A549 (cell line): ENCODE results near the gene AFAP1. TPM values are rescaled to one million over a fixed set of nuclear protein-coding genes. Genes with fewer than 3 reads are reported as not detected.
A peak's percentile ranks its signal among the peaks of the same experiment; 100 is the strongest.

Source experiments
- ATAC-seq, 2 experiments: fragments of 200-7000 bp in 1 of 2; fragments of >200 bp in 1 of 2; cut with Nextera tagmentation in 1 of 2; cut with Tn5 transposase in 1 of 2; 3 replicates each; pipeline versions ENCODE4 v1.8.0 to v1.9.1; 2018 to 2020; ENCODE audit warnings: mild to moderate bottlenecking in 1 of 2, moderate library complexity in 1 of 2
- CTCF ChIA-PET: fragments of 300-600 bp; sonication (Branson Sonifier 250); formaldehyde crosslinking; extraction: SDS; loops from one replicate; lab custom pipeline; 2021; ENCODE audit warnings: antibody characterized with exemption, inconsistent platforms; lab: Yijun Ruan, JAX
- POLR2A ChIA-PET: fragments of 350-600 bp; formaldehyde crosslinking; extraction: SDS; loops from one replicate; lab custom pipeline; 2021; ENCODE audit warnings: antibody characterized with exemption, inconsistent platforms; lab: Yijun Ruan, JAX
- DNase-seq, 2 experiments: peaks; one replicate each; pipeline versions ENCODE4 v3.0.0 to v3.0.0-alpha.2; 2011 to 2016; ENCODE audit warnings: low read depth in 1 of 2, low spot score in 1 of 2
- FAIRE-seq: peaks from 2 replicates; lab custom pipeline; 2011; peaks lifted over from hg19 to GRCh38; lab: Jason Lieb, UNC
- H3K27ac ChIP-seq, 2 experiments: fragments of >200 bp; sonication (Bioruptor Twin); formaldehyde crosslinking; 3 replicates each; pipeline ENCODE4 v1.5.1; 2016 to 2017
- H3K4me1 ChIP-seq: fragments of >200 bp; sonication (Bioruptor Twin); formaldehyde crosslinking; 3 replicates; pipeline ENCODE4 v1.6.1; 2016
- H3K4me2 ChIP-seq: fragments of >200 bp; sonication (Bioruptor Twin); formaldehyde crosslinking; 3 replicates; pipeline ENCODE4 v1.6.1; 2016
- H3K4me3 ChIP-seq: fragments of >200 bp; sonication (Bioruptor Twin); formaldehyde crosslinking; 3 replicates; pipeline ENCODE4 v1.5.1; 2016
- H3K9me3 ChIP-seq: fragments of >200 bp; sonication (Bioruptor Twin); formaldehyde crosslinking; 3 replicates; pipeline ENCODE4 v1.6.1; 2016
- CBX8 ChIP-seq: fragments of 200-600 bp; sonication (generic); IDR thresholded peaks from 2 replicates; pipeline ENCODE4 v1.6.1; 2016
- CHD2 ChIP-seq: fragments of 150-350 bp; IDR thresholded peaks from 2 replicates; pipeline ENCODE4 v1.6.1; 2014; ENCODE audit warnings: low read length; ENCODE audit not compliant: partially characterized antibody
- CTCF ChIP-seq: fragments of >200 bp; sonication (Bioruptor Twin); formaldehyde crosslinking; IDR thresholded peaks from 3 replicates; pipeline ENCODE4 v1.5.1; 2016
- ELK1 ChIP-seq: fragments of 150-350 bp; IDR thresholded peaks from 2 replicates; pipeline ENCODE4 v1.6.1; 2014; ENCODE audit warnings: low read depth, mild to moderate bottlenecking, low read length
- ESRRA ChIP-seq: fragments of 150-350 bp; IDR thresholded peaks from 2 replicates; pipeline ENCODE4 v1.6.1; 2014; ENCODE audit warnings: mild to moderate bottlenecking, low read length, borderline replicate concordance
- FOSB ChIP-seq: fragments of 250-450 bp; sonication (Bioruptor Pico); IDR thresholded peaks from 2 replicates; pipeline ENCODE4 v1.5.0; 2020; ENCODE audit warnings: mild to moderate bottlenecking, moderate library complexity
- FOXS1 ChIP-seq: fragments of 250-450 bp; sonication (Bioruptor Pico); IDR thresholded peaks from 2 replicates; pipeline ENCODE4 v1.5.0; 2020; ENCODE audit warnings: mild to moderate bottlenecking, moderate library complexity
- HMGXB4 ChIP-seq: fragments of 250-450 bp; sonication (Bioruptor Pico); IDR thresholded peaks from 2 replicates; pipeline ENCODE4 v1.5.0; 2021; ENCODE audit warnings: mild to moderate bottlenecking, moderate library complexity, borderline replicate concordance
- MAX ChIP-seq: IDR thresholded peaks from 2 replicates; pipeline ENCODE4 v1.6.1; 2012
- MAZ ChIP-seq: fragments of 150-350 bp; IDR thresholded peaks from 2 replicates; pipeline ENCODE4 v1.6.1; 2014; ENCODE audit warnings: antibody characterized with exemption, low read depth, low read length, borderline replicate concordance
- PBX3 ChIP-seq: IDR thresholded peaks from 2 replicates; pipeline ENCODE4 v1.6.1; 2012
- POLR2AphosphoS2 ChIP-seq: conservative IDR thresholded peaks from 2 replicates; pipeline ENCODE4 v1.6.1; 2012; ENCODE audit warnings: low read length, improper control_type of control experiment, inconsistent platforms
- RAD21 ChIP-seq, 2 experiments: fragments of >200 bp in 1 of 2; sonication (Bioruptor Twin) in 1 of 2; formaldehyde crosslinking in 1 of 2; IDR thresholded peaks in 1 of 2; conservative IDR thresholded peaks in 1 of 2; 2 replicates in 1 of 2; 3 replicates in 1 of 2; pipeline ENCODE4 v1.6.1; 2012 to 2018; ENCODE audit warnings: inconsistent platforms in 1 of 2
- RARB ChIP-seq: fragments of 250-450 bp; sonication (Bioruptor Pico); IDR thresholded peaks from 2 replicates; pipeline ENCODE4 v1.8.0; 2021; ENCODE audit warnings: mild to moderate bottlenecking, moderate library complexity
- RFX5 ChIP-seq: fragments of 450-650 bp; IDR thresholded peaks from 2 replicates; pipeline ENCODE4 v1.7.1; 2014; ENCODE audit warnings: antibody characterized with exemption, mild to moderate bottlenecking, moderate library complexity
- RNF2 ChIP-seq: fragments of 200-600 bp; sonication (generic); IDR thresholded peaks from 2 replicates; pipeline ENCODE4 v1.6.1; 2016; ENCODE audit warnings: low read depth, mild to moderate bottlenecking, antibody characterized with exemption, moderate library complexity, borderline replicate concordance
- SMC3 ChIP-seq: fragments of >200 bp; sonication (Bioruptor Twin); formaldehyde crosslinking; IDR thresholded peaks from 3 replicates; pipeline ENCODE4 v1.6.1; 2018; ENCODE audit warnings: inconsistent platforms
- TFCP2L1 ChIP-seq: fragments of 250-450 bp; sonication (Bioruptor Pico); IDR thresholded peaks from 2 replicates; pipeline ENCODE4 v1.5.0; 2021; ENCODE audit warnings: mild to moderate bottlenecking
- TP53 ChIP-seq: fragments of 250-450 bp; sonication (Bioruptor Pico); IDR thresholded peaks from 2 replicates; pipeline ENCODE4 v1.5.0; 2021; ENCODE audit warnings: mild to moderate bottlenecking, moderate library complexity
- ZNF302 ChIP-seq: fragments of 250-450 bp; sonication (Bioruptor Pico); IDR thresholded peaks from 2 replicates; pipeline ENCODE4 v1.9.0; 2021; ENCODE audit warnings: inconsistent platforms, mild to moderate bottlenecking, moderate library complexity
- WGBS: methylation state at CpG from one replicate; pipeline ENCODE4 v1.1.6; 2017; ENCODE audit errors: missing lambda C conversion rate; 5-methylcytosine and 5-hydroxymethylcytosine counted together
- polyA plus RNA-seq, 4 experiments: library from polyadenylated mRNA; depleted of rRNA in 3 of 4; stranded (reverse); fragments of >200 nt; fragmentation: RNase III in 1 of 4; extraction: RNeasy Plus Mini Kit Qiagen cat#74134 plus additional on column Dnase treatment in 1 of 4; gene quantifications; 2 replicates in 3 of 4; 3 replicates in 1 of 4; pipeline ENCODE4 v1.2.3, GENCODE V29; 2011 to 2017
- TF ChIP-seq, protein P1 (sequence below): fragments of >200 bp; sonication (Bioruptor Twin); formaldehyde crosslinking; IDR thresholded peaks from 2 replicates; pipeline ENCODE4 v1.6.1; 2016

The AFAP1 gene
- polyA plus RNA-seq, 2 of the 4 experiments (the other 2 are of a cell fraction), result 25.4 to 29.6 TPM

- ChIA-PET CTCF (interaction anchor here (1.1 to 3.9 kb wide), 5 partner anchors 29 to 114 kb away, joined by 3 to 20 read pairs (median 3); no protein-coding TSS in a partner anchor), POLR2A (no interaction called here)
- TF ChIP-seq PBX3, result no peak
- TF ChIP-seq MAZ, result no peak
- TF ChIP-seq RARB, result no peak
- 0 out of 3 replicates have a peak overlapping the region, but pooled peaks have one; percentile 5 for H3K4me3 ChIP-seq
- peak overlapping the region; percentile 86 for H3K4me2 ChIP-seq
- 43% methylated on average over 6 of the region's 6 CpGs for WGBS
- no peak for FAIRE-seq
- peaks cover 92% of the 10 kb centered on the region for H3K4me1 ChIP-seq
- no peak for ATAC-seq
- no peak for DNase-seq
- H3K27ac ChIP-seq, result peak overlapping the region; percentile 88 to 96
- H3K9me3 ChIP-seq, result no peaks in the 10 kb centered on the region
These were observed 60.5 kb downstream of the AFAP1 start for GRCh38 chr4:7879127-7879526.

GRCh38 chr4:7878323-7878722 is 61.3 kb downstream of the AFAP1 start:
- TF ChIP-seq POLR2AphosphoS2 (no peak), FOXS1 (CRISPR knock-in tag) (no peak), RNF2 (no peak)
- H3K9me3 ChIP-seq, result no peaks in the 10 kb centered on the region
- H3K4me2 ChIP-seq, result peak overlapping the region; percentile 86
- H3K4me1 ChIP-seq, result peaks cover 95% of the 10 kb centered on the region
- 74% methylated on average over 6 of the region's 6 CpGs for WGBS
- POLR2A ChIA-PET, result no interaction called here
- ATAC-seq (no peak), DNase-seq (no peak), FAIRE-seq (no peak)
- CTCF ChIA-PET, result interaction anchor here (1.0 to 3.9 kb wide), 8 partner anchors 8 to 115 kb away, joined by 3 to 20 read pairs (median 4); no protein-coding TSS in a partner anchor
- H3K27ac ChIP-seq, result peak overlapping the region; percentile 88 to 96
- no peak overlapping the region for H3K4me3 ChIP-seq

DNA sequence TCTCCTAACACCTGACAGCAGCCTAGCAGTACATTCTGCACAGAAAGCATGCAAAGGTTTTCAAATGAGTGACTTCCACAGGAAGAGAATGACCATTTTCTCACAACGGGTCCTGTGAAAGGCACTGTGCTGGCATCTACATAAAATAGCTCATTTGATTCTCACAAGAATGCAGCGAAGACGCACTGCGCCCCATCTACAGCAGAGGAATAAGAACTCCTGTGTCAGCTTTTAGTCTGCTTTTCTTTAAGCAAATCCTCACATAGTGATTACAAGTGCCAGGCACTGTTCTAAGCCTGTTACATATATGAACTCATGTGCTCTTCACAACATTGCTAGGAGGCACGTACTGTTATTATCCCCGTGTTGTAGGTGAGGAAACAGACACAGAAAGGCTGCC is 62.5 kb downstream of the AFAP1 start:
- ChIA-PET CTCF (interaction anchor here (0.7 to 3.9 kb wide), 25 partner anchors 9 to 109 kb away, joined by 3 to 20 read pairs (median 4); partner anchors contain the start of gene AFAP1), POLR2A (interaction anchor here (1.0 to 1.1 kb wide), 2 partner anchors 62 to 107 kb away, joined by 3 read pairs; partner anchors contain the start of gene AFAP1)
- Histone ChIP-seq H3K4me1 (peaks cover 94% of the 10 kb centered on the region), H3K4me3 (no peak overlapping the region), H3K27ac (peak overlapping the region; percentile 88 to 96), H3K4me2 (peak overlapping the region; percentile 86), H3K9me3 (no peaks in the 10 kb centered on the region)
- no peak for FAIRE-seq
- ATAC-seq, result no peak
- TF ChIP-seq POLR2AphosphoS2, result no peak
- TF ChIP-seq, protein P1, sequence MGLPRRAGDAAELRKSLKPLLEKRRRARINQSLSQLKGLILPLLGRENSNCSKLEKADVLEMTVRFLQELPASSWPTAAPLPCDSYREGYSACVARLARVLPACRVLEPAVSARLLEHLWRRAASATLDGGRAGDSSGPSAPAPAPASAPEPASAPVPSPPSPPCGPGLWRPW, result no peak
- no peak for TF ChIP-seq CBX8
- TF ChIP-seq SMC3, result no peak
- TF ChIP-seq TP53 (CRISPR knock-in tag), result no peak
- no peak for TF ChIP-seq CHD2
- 76% methylated on average over 6 of the region's 6 CpGs for WGBS
- DNase-seq, result no peak

- Histone ChIP-seq H3K4me3 (no peak overlapping the region), H3K27ac (peak overlapping the region; percentile 88 to 96), H3K9me3 (no peaks in the 10 kb centered on the region), H3K4me1 (peaks cover 94% of the 10 kb centered on the region), H3K4me2 (peak overlapping the region; percentile 86)
- 4% methylated on average over 15 of the region's 15 CpGs for WGBS
- ChIA-PET CTCF (interaction anchor here (0.6 to 3.9 kb wide), 30 partner anchors 10 to 117 kb away, joined by 3 to 20 read pairs (median 4); partner anchors contain the start of gene AFAP1), POLR2A (interaction anchor here (0.8 to 1.1 kb wide), 4 partner anchors 61 to 106 kb away, joined by 3 read pairs; partner anchors contain the start of gene AFAP1)
- FAIRE-seq, result no peak
- TF ChIP-seq HMGXB4 (no peak), SMC3 (peak; percentile 64; the same call in 2 of the 3 replicates), CTCF (peak; percentile 42), CHD2 (no peak), ELK1 (no peak), RAD21 (conservative IDR thresholded peaks at IDR 0.05 in 1 of 2, IDR thresholded peaks at IDR 0.05 in 1 of 2) (peak; percentile 58 to 67), FOSB (CRISPR knock-in tag) (no peak), MAX (peak; percentile 41; the same call in 1 of the 2 replicates), ZNF302 (no peak), RFX5 (0 out of 2 replicates have a peak, but pooled peaks have one; percentile 22), ESRRA (no peak), TFCP2L1 (no peak)
- peak; percentile 75 to 85 for DNase-seq
- ATAC-seq, result peak; percentile 90 to 92
These were observed 63.3 kb downstream of the AFAP1 start for GRCh38 chr4:7876201-7876875.
